IMR-90 (cell line): ENCODE data around the gene PRKAR1B. TPM values are rescaled to one million over a fixed set of nuclear protein-coding genes. Genes with fewer than 3 reads are reported as not detected.

ENCODE experiments used
- ATAC-seq: fragments of 200-7000 bp; cut with Tn5 transposase; 2 replicates; pipeline ENCODE4 v1.9.1; 2020; ENCODE audit warnings: low read depth, mild to moderate bottlenecking, moderate library complexity
- BruUV-seq: library from RNA; stranded (reverse); fragments of 400-500 nt; replicated peaks from 2 replicates; lab custom pipeline; 2021; lab: Mats Ljungman, UMichigan
- CTCF ChIA-PET: fragments of 300-600 bp; formaldehyde crosslinking; extraction: SDS; loops from one replicate; lab custom pipeline; 2021; ENCODE audit warnings: antibody characterized with exemption; lab: Yijun Ruan, JAX
- POLR2A ChIA-PET: fragments of 300-600 bp; sonication (Branson Sonifier 250); formaldehyde crosslinking; loops from one replicate; lab custom pipeline; 2022; ENCODE audit warnings: antibody characterized with exemption; ENCODE audit not compliant: unreplicated experiment; lab: Charles Lee
- DNase-seq: peaks from one replicate; pipeline ENCODE4 v3.0.0; 2013
- H2AFZ ChIP-seq: replicated peaks from 2 replicates; pipeline ENCODE3; 2013; ENCODE audit warnings: low read length, mild to moderate bottlenecking; ENCODE audit not compliant: poor library complexity
- H2AK5ac ChIP-seq: 2 replicates; pipeline ENCODE4 v1.6.1; 2013; ENCODE audit warnings: low read depth, low read length, inconsistent platforms
- H2AK9ac ChIP-seq: replicated peaks from 2 replicates; pipeline ENCODE3; 2013; ENCODE audit warnings: mild to moderate bottlenecking, low read depth, low read length, moderate library complexity; ENCODE audit not compliant: poor library complexity
- H2BK120ac ChIP-seq: 2 replicates; pipeline ENCODE4 v1.6.1; 2013; ENCODE audit warnings: low read depth, low read length, inconsistent platforms
- H2BK15ac ChIP-seq: 3 replicates; pipeline ENCODE4 v1.6.1; 2013; ENCODE audit warnings: low read depth, low read length, inconsistent platforms
- H2BK20ac ChIP-seq: 2 replicates; pipeline ENCODE4 v1.6.1; 2013; ENCODE audit warnings: low read depth, mild to moderate bottlenecking, inconsistent platforms, low read length, moderate library complexity
- H2BK5ac ChIP-seq: 2 replicates; pipeline ENCODE4 v1.6.1; 2013; ENCODE audit warnings: mild to moderate bottlenecking, low read depth, low read length, inconsistent platforms; ENCODE audit not compliant: poor library complexity, severe bottlenecking
- H3K14ac ChIP-seq: replicated peaks from 2 replicates; pipeline ENCODE4 v1.6.1; 2013; ENCODE audit warnings: low read depth, low read length, inconsistent platforms
- H3K18ac ChIP-seq: 2 replicates; pipeline ENCODE4 v1.6.1; 2013; ENCODE audit warnings: low read depth, low read length, control low read depth
- H3K23ac ChIP-seq: 2 replicates; pipeline ENCODE4 v1.6.1; 2013; ENCODE audit warnings: low read depth, low read length, inconsistent platforms
- H3K27ac ChIP-seq: 2 replicates; pipeline ENCODE4 v1.5.1; 2013; ENCODE audit warnings: mild to moderate bottlenecking, control low read depth, low read length; ENCODE audit not compliant: insufficient read depth
- H3K27me3 ChIP-seq: 2 replicates; pipeline ENCODE4 v1.6.1; 2013; ENCODE audit warnings: low read length; ENCODE audit not compliant: control insufficient read depth, insufficient read depth
- H3K36me3 ChIP-seq: 2 replicates; pipeline ENCODE4 v1.6.1; 2013; ENCODE audit warnings: low read length, mixed read lengths; ENCODE audit not compliant: control insufficient read depth, insufficient read depth
- H3K4ac ChIP-seq: 2 replicates; pipeline ENCODE4 v1.6.1; 2013; ENCODE audit warnings: low read depth, low read length, inconsistent platforms
- H3K4me1 ChIP-seq: 2 replicates; pipeline ENCODE4 v1.6.1; 2013; ENCODE audit warnings: low read length, mixed read lengths; ENCODE audit not compliant: control insufficient read depth, insufficient read depth
- H3K4me2 ChIP-seq: 2 replicates; pipeline ENCODE4 v1.6.1; 2013; ENCODE audit warnings: low read depth, mild to moderate bottlenecking, control low read depth, low read length, moderate library complexity
- H3K4me3 ChIP-seq: 2 replicates; pipeline ENCODE4 v1.5.1; 2013; ENCODE audit warnings: low read depth, mild to moderate bottlenecking, control low read depth, low read length, moderate library complexity; ENCODE audit not compliant: insufficient read depth
- H3K56ac ChIP-seq: 2 replicates; pipeline ENCODE4 v1.6.1; 2013; ENCODE audit warnings: low read length, inconsistent platforms; ENCODE audit not compliant: insufficient read depth; ENCODE audit errors: extremely low read depth
- H3K79me1 ChIP-seq, 2 experiments: 2 replicates each; pipeline ENCODE4 v1.6.1; 2013; ENCODE audit warnings: low read length in 2 of 2, inconsistent platforms in 1 of 2, low read depth in 1 of 2
- H3K9ac ChIP-seq: 2 replicates; pipeline ENCODE4 v1.6.1; 2013; ENCODE audit warnings: low read depth, low read length, control low read depth
- H3K9me1 ChIP-seq: 2 replicates; pipeline ENCODE4 v1.6.1; 2013; ENCODE audit warnings: low read length, inconsistent platforms; ENCODE audit not compliant: insufficient read depth
- H3K9me3 ChIP-seq: 2 replicates; pipeline ENCODE4 v1.6.1; 2013; ENCODE audit warnings: low read length; ENCODE audit not compliant: control insufficient read depth, insufficient read depth
- H4K20me1 ChIP-seq: 2 replicates; pipeline ENCODE4 v1.6.1; 2013; ENCODE audit warnings: low read length, inconsistent platforms; ENCODE audit not compliant: insufficient read depth
- H4K5ac ChIP-seq: 2 replicates; pipeline ENCODE4 v1.6.1; 2013; ENCODE audit warnings: mild to moderate bottlenecking, low read depth, low read length, control low read depth
- H4K8ac ChIP-seq, 2 experiments: 2 replicates each; pipeline ENCODE4 v1.6.1; 2013; ENCODE audit warnings: low read depth in 2 of 2, low read length in 2 of 2, control low read depth in 1 of 2, inconsistent platforms in 1 of 2
- H4K91ac ChIP-seq: 2 replicates; pipeline ENCODE4 v1.6.1; 2013; ENCODE audit warnings: low read depth, low read length, inconsistent platforms; ENCODE audit not compliant: insufficient read depth
- BHLHE40 ChIP-seq: fragments of 150-350 bp; IDR thresholded peaks from 2 replicates; pipeline ENCODE4 v1.6.1; 2016; ENCODE audit warnings: mild to moderate bottlenecking, low read depth, low read length
- CEBPB ChIP-seq: IDR thresholded peaks from 2 replicates; pipeline ENCODE4 v1.6.1; 2012; ENCODE audit warnings: low read depth, low read length, improper control_type of control experiment
- CHD1 ChIP-seq: IDR thresholded peaks from 2 replicates; pipeline ENCODE4 v1.6.1; 2012; ENCODE audit warnings: low read depth, low read length, improper control_type of control experiment
- CTCF ChIP-seq: conservative IDR thresholded peaks from 2 replicates; pipeline ENCODE4 v1.5.1; 2012; ENCODE audit warnings: mild to moderate bottlenecking, low read depth, low read length, improper control_type of control experiment
- ELK1 ChIP-seq: fragments of 150-350 bp; IDR thresholded peaks from 2 replicates; pipeline ENCODE4 v1.6.1; 2016; ENCODE audit warnings: low read depth, mild to moderate bottlenecking, low read length, moderate library complexity, borderline replicate concordance
- FOS ChIP-seq: fragments of 150-350 bp; IDR thresholded peaks from 2 replicates; pipeline ENCODE4 v1.6.1; 2016; ENCODE audit warnings: low read depth, low read length
- MAFK ChIP-seq: IDR thresholded peaks from 2 replicates; pipeline ENCODE4 v1.6.1; 2012; ENCODE audit warnings: low read depth, low read length, improper control_type of control experiment
- MAZ ChIP-seq: IDR thresholded peaks from 2 replicates; pipeline ENCODE4 v1.6.1; 2012; ENCODE audit warnings: low read depth, mild to moderate bottlenecking, low read length, improper control_type of control experiment, moderate library complexity, borderline replicate concordance
- MXI1 ChIP-seq: IDR thresholded peaks from 2 replicates; pipeline ENCODE4 v1.6.1; 2012; ENCODE audit warnings: low read depth, mild to moderate bottlenecking, low read length, moderate library complexity, borderline replicate concordance
- NFE2L2 ChIP-seq: fragments of 150-350 bp; IDR thresholded peaks from 2 replicates; pipeline ENCODE4 v1.6.1; 2016; ENCODE audit warnings: low read depth, mild to moderate bottlenecking, low read length
- POLR2A ChIP-seq: IDR thresholded peaks from 2 replicates; pipeline ENCODE4 v1.6.1; 2012; ENCODE audit warnings: mild to moderate bottlenecking, low read depth, low read length
- RAD21 ChIP-seq: IDR thresholded peaks from 2 replicates; pipeline ENCODE4 v1.6.1; 2012; ENCODE audit warnings: low read length, improper control_type of control experiment
- RCOR1 ChIP-seq: IDR thresholded peaks from 2 replicates; pipeline ENCODE4 v1.6.1; 2012; ENCODE audit warnings: mild to moderate bottlenecking, low read length, improper control_type of control experiment; ENCODE audit not compliant: insufficient replicate concordance
- RFX5 ChIP-seq: IDR thresholded peaks from 2 replicates; pipeline ENCODE4 v1.8.0; 2012; ENCODE audit warnings: low read depth, mild to moderate bottlenecking, low read length, moderate library complexity
- SMC3 ChIP-seq: fragments of 150-350 bp; IDR thresholded peaks from 2 replicates; pipeline ENCODE4 v1.6.1; 2016; ENCODE audit warnings: low read depth, mild to moderate bottlenecking, antibody characterized with exemption, low read length, moderate library complexity
- WGBS, 2 experiments: methylation state at CpG; one replicate each; pipeline versions ENCODE4 v1.1.5 to v1.1.7; 2013; ENCODE audit warnings: missing lambda C conversion rate in 2 of 2; ENCODE audit not compliant: insufficient read length in 1 of 2; ENCODE audit errors: extremely low coverage in 2 of 2; 5-methylcytosine and 5-hydroxymethylcytosine counted together
- dilution Hi-C: fragments of 300-500 bp; cut with HindIII; formaldehyde crosslinking; loops from one replicate; pipeline ENCODE4 v1.14.3; 2018; ENCODE audit warnings: low sequenced_read_pairs; ENCODE audit not compliant: unreplicated experiment
- in situ Hi-C: fragments of 300-500 bp; cut with MboI; formaldehyde crosslinking; loops from 3 replicates; pipeline ENCODE4 v1.14.3; 2019; ENCODE audit warnings: low sequenced_read_pairs, inconsistent platforms, mixed read lengths
- intact Hi-C: fragments of 100-400 bp; cut with micrococcal nuclease; formaldehyde crosslinking; loops from 2 replicates; pipeline ENCODE4 v1.10.0; 2022
- polyA plus RNA-seq, 3 experiments: library from polyadenylated mRNA; depleted of rRNA; stranded (reverse); fragments of >200 nt; gene quantifications; 2 replicates each; pipeline ENCODE4 v1.2.3, GENCODE V29; 2012; ENCODE audit warnings: low replicate concordance in 1 of 3
- total RNA-seq: library from RNA; depleted of rRNA; stranded (reverse); fragments of >200 nt; gene quantifications from 2 replicates; pipeline ENCODE4 v1.2.3, GENCODE V29; 2012
- TF ChIP-seq, protein P1 (sequence below): fragments of 150-350 bp; IDR thresholded peaks from 2 replicates; pipeline ENCODE4 v1.6.1; 2017; ENCODE audit warnings: mild to moderate bottlenecking, antibody characterized with exemption, low read length, low read depth

PRKAR1B gene
- total and polyA plus RNA-seq, 2 of the 4 experiments (the other 2 are of a cell fraction) = 15.2 to 20.2 TPM

DNA sequence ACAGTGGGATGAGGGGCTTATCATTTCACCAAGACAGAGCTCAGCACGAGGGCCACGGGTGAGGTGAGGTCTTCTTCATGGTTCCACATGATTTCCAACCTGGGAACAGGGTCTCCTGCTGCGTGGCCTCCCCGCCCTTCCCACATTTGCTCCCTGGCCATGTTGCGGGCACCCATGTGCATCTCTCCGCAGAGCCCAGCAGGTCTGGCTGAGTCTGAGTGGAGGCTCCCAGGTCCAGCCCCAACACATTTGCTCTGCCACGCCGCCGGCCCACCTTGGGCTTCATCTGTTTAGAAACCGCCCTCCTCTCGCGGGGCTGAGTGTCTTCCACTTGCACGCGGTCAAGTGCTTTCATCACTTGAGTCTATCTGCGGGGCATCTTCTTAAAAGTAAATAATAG lies 14.8 kb upstream of the PRKAR1B start:
- CTCF ChIA-PET = no interaction called here
- H3K9ac ChIP-seq = no peak overlapping the region
- no peak overlapping the region for H4K8ac ChIP-seq

More for the DNA sequence above, 14.8 kb upstream of the PRKAR1B start:
- Histone ChIP-seq H2BK5ac (no peak overlapping the region), H3K23ac (no peak overlapping the region), H4K20me1 (peaks cover 4% of the 10 kb centered on the region), H2AK9ac (no peak overlapping the region), H3K27me3 (no peaks in the 10 kb centered on the region), H3K56ac (no peak overlapping the region), H3K14ac (no peak overlapping the region), H2AK5ac (no peak overlapping the region), H3K9me3 (no peaks in the 10 kb centered on the region), H3K18ac (no peak overlapping the region), H3K4me3 (no peak overlapping the region), H2BK15ac (no peak overlapping the region), H3K4ac (no peak overlapping the region), H3K36me3 (peaks cover 21% of the 10 kb centered on the region), H3K4me1 (no peaks in the 10 kb centered on the region), H3K79me1 (peaks cover 8 to 27% of the 10 kb centered on the region in 2 experiments), H3K27ac (no peak overlapping the region), H3K4me2 (no peak overlapping the region), H2AFZ (no peak overlapping the region), H4K5ac (no peak overlapping the region), H2BK20ac (no peak overlapping the region), H2BK120ac (no peak overlapping the region), H4K91ac (no peak overlapping the region), H3K9me1 (0 out of 2 replicates have a peak, but pooled peaks cover 4% of the 10 kb centered on the region)
- in situ Hi-C loops (no loop called here), intact Hi-C loops (no loop called here), dilution Hi-C loops (no loop called here)
- no peak for DNase-seq
- no TSS peak for BruUV-seq
- no peak for TF ChIP-seq NFE2L2
- TF ChIP-seq, protein P1, sequence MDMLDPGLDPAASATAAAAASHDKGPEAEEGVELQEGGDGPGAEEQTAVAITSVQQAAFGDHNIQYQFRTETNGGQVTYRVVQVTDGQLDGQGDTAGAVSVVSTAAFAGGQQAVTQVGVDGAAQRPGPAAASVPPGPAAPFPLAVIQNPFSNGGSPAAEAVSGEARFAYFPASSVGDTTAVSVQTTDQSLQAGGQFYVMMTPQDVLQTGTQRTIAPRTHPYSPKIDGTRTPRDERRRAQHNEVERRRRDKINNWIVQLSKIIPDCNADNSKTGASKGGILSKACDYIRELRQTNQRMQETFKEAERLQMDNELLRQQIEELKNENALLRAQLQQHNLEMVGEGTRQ = no peak
- TF ChIP-seq ELK1 = no peak
- no peak for TF ChIP-seq SMC3
- no peak for TF ChIP-seq CTCF
- no peak for TF ChIP-seq RFX5
- TF ChIP-seq POLR2A = no peak
- TF ChIP-seq FOS = no peak
- no peak for TF ChIP-seq RCOR1
- TF ChIP-seq CEBPB = no peak
- TF ChIP-seq BHLHE40 = no peak
- TF ChIP-seq RAD21 = no peak
- TF ChIP-seq CHD1 = no peak
- no peak for TF ChIP-seq MAFK
- no peak for TF ChIP-seq MAZ
- no peak for TF ChIP-seq MXI1
- POLR2A ChIA-PET = interaction anchor here (0.6 kb wide), 1 partner anchor 72 kb away, joined by 3 read pairs; no protein-coding TSS in a partner anchor
- 97% methylated on average over 9 of the region's 15 CpGs; no CpG with 5 or more reads in 1 of the 2 experiments for WGBS, 2 experiments
- ATAC-seq = no peak
